ENCODE results near the gene PRKCZ. TPM values are rescaled to one million over a fixed set of nuclear protein-coding genes. Genes with fewer than 3 reads are reported as not detected.

PRKCZ gene
- total RNA-seq, 1 donor, result 0.72 TPM

- Histone ChIP-seq H3K27me3 (ENCODE audit: insufficient read depth, low read length) (peaks cover 40% of the 10 kb centered on the region), H3K4me3 (ENCODE audit: insufficient read depth, low read length) (no peak overlapping the region), H3K4me1 (ENCODE audit: insufficient read depth, low read length) (no peaks in the 10 kb centered on the region), H2AFZ (ENCODE audit: low read length) (no peak overlapping the region), H3K36me3 (ENCODE audit: insufficient read depth, low read length) (no peaks in the 10 kb centered on the region), H3K27ac (ENCODE audit: low read depth, low read length) (no peak overlapping the region), H3K79me2 (ENCODE audit: insufficient read depth, low read length) (no peaks in the 10 kb centered on the region), H3K4me2 (ENCODE audit: insufficient read depth, low read length) (no peak overlapping the region), H3K9me3 (ENCODE audit: low read depth, low read length) (no peaks in the 10 kb centered on the region), H4K20me1 (ENCODE audit: insufficient read depth, low read length) (no peaks in the 10 kb centered on the region)
- no peak for TF ChIP-seq CTCF (IDR thresholded peaks at IDR 0.05; ENCODE audit: extremely low read depth, low read depth, low read length)
- no peak for DNase-seq (ENCODE audit: insufficient read length, low spot score, missing footprints)
These were observed 3.1 kb upstream of the PRKCZ start for GRCh38 chr1:2046953-2047748.

GRCh38 chr1:2047749-2048729 lies 2.2 kb upstream of the PRKCZ start:
- peaks cover 47% of the 10 kb centered on the region for H3K27me3 ChIP-seq (ENCODE audit: insufficient read depth, low read length)
- H3K27ac ChIP-seq (ENCODE audit: low read depth, low read length), result no peak overlapping the region
- H4K20me1 ChIP-seq (ENCODE audit: insufficient read depth, low read length), result no peaks in the 10 kb centered on the region
- no peaks in the 10 kb centered on the region for H3K36me3 ChIP-seq (ENCODE audit: insufficient read depth, low read length)
- H3K4me1 ChIP-seq (ENCODE audit: insufficient read depth, low read length), result no peaks in the 10 kb centered on the region
- H3K9me3 ChIP-seq (ENCODE audit: low read depth, low read length), result no peaks in the 10 kb centered on the region
- DNase-seq (ENCODE audit: insufficient read length, low spot score, missing footprints), result no peak
- TF ChIP-seq CTCF (IDR thresholded peaks at IDR 0.05; ENCODE audit: extremely low read depth, low read depth, low read length), result no peak
- H3K79me2 ChIP-seq (ENCODE audit: insufficient read depth, low read length), result no peaks in the 10 kb centered on the region
- no peak overlapping the region for H2AFZ ChIP-seq (ENCODE audit: low read length)
- H3K4me3 ChIP-seq (ENCODE audit: insufficient read depth, low read length), result no peak overlapping the region
- no peak overlapping the region for H3K4me2 ChIP-seq (ENCODE audit: insufficient read depth, low read length)

GRCh38 chr1:2049225-2049717 lies 940 bp upstream of the PRKCZ start:
- H3K4me3 ChIP-seq (ENCODE audit: insufficient read depth, low read length), result no peak overlapping the region
- H3K27ac ChIP-seq (ENCODE audit: low read depth, low read length), result no peak overlapping the region
- H4K20me1 ChIP-seq (ENCODE audit: insufficient read depth, low read length), result no peaks in the 10 kb centered on the region
- H3K27me3 ChIP-seq (ENCODE audit: insufficient read depth, low read length), result peaks cover 47% of the 10 kb centered on the region
- no peak for DNase-seq (ENCODE audit: insufficient read length, low spot score, missing footprints)
- H3K36me3 ChIP-seq (ENCODE audit: insufficient read depth, low read length), result no peaks in the 10 kb centered on the region
- no peaks in the 10 kb centered on the region for H3K79me2 ChIP-seq (ENCODE audit: insufficient read depth, low read length)
- TF ChIP-seq CTCF (IDR thresholded peaks at IDR 0.05; ENCODE audit: extremely low read depth, low read depth, low read length), result no peak
- H3K4me1 ChIP-seq (ENCODE audit: insufficient read depth, low read length), result no peaks in the 10 kb centered on the region
- H2AFZ ChIP-seq (ENCODE audit: low read length), result no peak overlapping the region
- no peak overlapping the region for H3K4me2 ChIP-seq (ENCODE audit: insufficient read depth, low read length)
- no peaks in the 10 kb centered on the region for H3K9me3 ChIP-seq (ENCODE audit: low read depth, low read length)

- Histone ChIP-seq H4K20me1 (ENCODE audit: insufficient read depth, low read length) (no peaks in the 10 kb centered on the region), H3K4me2 (ENCODE audit: insufficient read depth, low read length) (no peak overlapping the region), H3K4me3 (ENCODE audit: insufficient read depth, low read length) (no peak overlapping the region), H3K27ac (ENCODE audit: low read depth, low read length) (no peak overlapping the region), H2AFZ (ENCODE audit: low read length) (no peak overlapping the region), H3K9me3 (ENCODE audit: low read depth, low read length) (no peaks in the 10 kb centered on the region), H3K4me1 (ENCODE audit: insufficient read depth, low read length) (no peaks in the 10 kb centered on the region), H3K79me2 (ENCODE audit: insufficient read depth, low read length) (no peaks in the 10 kb centered on the region), H3K36me3 (ENCODE audit: insufficient read depth, low read length) (no peaks in the 10 kb centered on the region), H3K27me3 (ENCODE audit: insufficient read depth, low read length) (peaks cover 46% of the 10 kb centered on the region)
- no peak for TF ChIP-seq CTCF (IDR thresholded peaks at IDR 0.05; ENCODE audit: extremely low read depth, low read depth, low read length)
- DNase-seq (ENCODE audit: insufficient read length, low spot score, missing footprints), result no peak
These were observed 216 bp downstream of the PRKCZ start for GRCh38 chr1:2050461-2050792.

All from osteoblast (primary cell).